ENCODE measurements around the gene ACTG1. TPM values are rescaled to one million over a fixed set of nuclear protein-coding genes. Genes with fewer than 3 reads are reported as not detected.

Gene ACTG1
- total RNA-seq, 1 donor from 2014 or later = 3,623 TPM

- Histone ChIP-seq H3K36me3 (ENCODE audit: control insufficient read depth, insufficient read depth, low read length) (no peaks in the 10 kb centered on the region), H3K4me3 (ENCODE audit: low read depth, low read length) (no peak overlapping the region), H3K27me3 (ENCODE audit: control insufficient read depth, insufficient read depth, low read length) (peaks cover 9% of the 10 kb centered on the region)
- FAIRE-seq (no peak), DNase-seq (ENCODE audit: low read depth) (no peak)
- no peak for TF ChIP-seq CTCF (IDR thresholded peaks at IDR 0.05; ENCODE audit: insufficient read depth, low read length, severe bottlenecking)
Observed at GRCh38 chr17:81492202-81492601, 20.4 kb downstream of the ACTG1 start.

GRCh38 chr17:81491761-81492160 is 20.8 kb downstream of the ACTG1 start:
- FAIRE-seq = no peak
- H3K4me3 ChIP-seq (ENCODE audit: low read depth, low read length) = no peak overlapping the region

GRCh38 chr17:81491181-81491581 is 21.4 kb downstream of the ACTG1 start:
- TF ChIP-seq CTCF (IDR thresholded peaks at IDR 0.05; ENCODE audit: insufficient read depth, low read length, severe bottlenecking) = no peak
- no peak for FAIRE-seq
- peaks cover 7% of the 10 kb centered on the region for H3K27me3 ChIP-seq (ENCODE audit: control insufficient read depth, insufficient read depth, low read length)

More at GRCh38 chr17:81491761-81492160, 20.8 kb downstream of the ACTG1 start:
- Histone ChIP-seq H3K27me3 (ENCODE audit: control insufficient read depth, insufficient read depth, low read length) (peaks cover 9% of the 10 kb centered on the region), H3K36me3 (ENCODE audit: control insufficient read depth, insufficient read depth, low read length) (no peaks in the 10 kb centered on the region)
- no peak for TF ChIP-seq CTCF (IDR thresholded peaks at IDR 0.05; ENCODE audit: insufficient read depth, low read length, severe bottlenecking)
- DNase-seq (ENCODE audit: low read depth) = no peak

GRCh38 chr17:81489998-81490992 is 22.3 kb downstream of the ACTG1 start:
- Histone ChIP-seq H3K36me3 (ENCODE audit: control insufficient read depth, insufficient read depth, low read length) (no peaks in the 10 kb centered on the region), H3K27me3 (ENCODE audit: control insufficient read depth, insufficient read depth, low read length) (peaks cover 7% of the 10 kb centered on the region), H3K4me3 (ENCODE audit: low read depth, low read length) (no peak overlapping the region)
- FAIRE-seq (no peak), DNase-seq (ENCODE audit: low read depth) (no peak)
- TF ChIP-seq CTCF (IDR thresholded peaks at IDR 0.05; ENCODE audit: insufficient read depth, low read length, severe bottlenecking) = no peak

More at GRCh38 chr17:81491181-81491581, 21.4 kb downstream of the ACTG1 start:
- no peaks in the 10 kb centered on the region for H3K36me3 ChIP-seq (ENCODE audit: control insufficient read depth, insufficient read depth, low read length)
- DNase-seq (ENCODE audit: low read depth) = no peak
- H3K4me3 ChIP-seq (ENCODE audit: low read depth, low read length) = no peak overlapping the region

- peaks cover 7% of the 10 kb centered on the region for H3K27me3 ChIP-seq (ENCODE audit: control insufficient read depth, insufficient read depth, low read length)
- no peaks in the 10 kb centered on the region for H3K36me3 ChIP-seq (ENCODE audit: control insufficient read depth, insufficient read depth, low read length)
- DNase-seq (ENCODE audit: low read depth) (no peak), FAIRE-seq (no peak)
- no peak for TF ChIP-seq CTCF (IDR thresholded peaks at IDR 0.05; ENCODE audit: insufficient read depth, low read length, severe bottlenecking)
- no peak overlapping the region for H3K4me3 ChIP-seq (ENCODE audit: low read depth, low read length)
Observed at GRCh38 chr17:81489012-81489997, 23.3 kb downstream of the ACTG1 start.
